ENCODE measurements around the gene CYP1A1.

CYP1A1 gene

DNA sequence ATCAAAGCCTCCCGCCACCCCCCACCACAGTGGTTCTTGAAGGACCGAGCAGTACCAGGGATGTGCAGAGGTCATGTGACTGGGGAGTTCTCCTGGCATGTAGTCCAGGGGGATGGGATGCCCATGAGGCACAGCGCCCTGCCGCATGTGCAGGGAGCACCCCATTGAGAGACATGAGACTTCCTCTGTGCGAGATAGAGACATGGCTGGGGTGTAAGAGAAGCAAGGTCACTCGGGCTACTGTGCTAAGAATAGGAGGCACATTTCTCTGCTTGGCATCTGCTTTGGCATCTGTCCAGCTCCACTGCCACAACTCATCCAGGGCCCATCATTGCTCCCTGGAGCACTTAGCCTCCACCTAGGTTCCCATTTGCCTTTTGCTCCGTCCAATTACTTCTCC is 2.4 kb upstream of the CYP1A1 start:
- TF ChIP-seq EZH2 (IDR thresholded peaks at IDR 0.05; ENCODE audit: borderline replicate concordance, low read length) (no peak), CTCF (IDR thresholded peaks at IDR 0.05; ENCODE audit: low read length) (no peak)
- no peaks in the 10 kb centered on the region for H4K20me1 ChIP-seq (ENCODE audit: insufficient read depth, low read length)
- no peaks in the 10 kb centered on the region; the same call in 1 of the 2 replicates for H3K27me3 ChIP-seq (ENCODE audit: insufficient read depth, low read length)
- peaks cover 13% of the 10 kb centered on the region for H3K4me1 ChIP-seq (ENCODE audit: insufficient read depth, low read length, severe bottlenecking)
- no peak overlapping the region for H3K4me2 ChIP-seq (ENCODE audit: low read length)
- H3K9me2 ChIP-seq (ENCODE audit: low read depth, low read length), result no peaks in the 10 kb centered on the region
- no peak overlapping the region for H2AFZ ChIP-seq (ENCODE audit: low read length)
- H3K79me2 ChIP-seq (ENCODE audit: insufficient read depth, low read length), result no peaks in the 10 kb centered on the region
- no peaks in the 10 kb centered on the region for H3F3A ChIP-seq (ENCODE audit: insufficient read depth, low read length)
- H3K36me3 ChIP-seq (ENCODE audit: insufficient read depth, low read length), result no peaks in the 10 kb centered on the region
- H3K27ac ChIP-seq (ENCODE audit: low read depth, low read length, poor library complexity, severe bottlenecking), result no peak overlapping the region
- no peak overlapping the region for H3K9ac ChIP-seq (ENCODE audit: low read length)
- no peak overlapping the region for H3K4me3 ChIP-seq (ENCODE audit: low read depth, low read length, poor library complexity, severe bottlenecking)
- no peaks in the 10 kb centered on the region for H3K9me3 ChIP-seq (ENCODE audit: low read length)

GRCh38 chr15:74726774-74727164 is 1.4 kb upstream of the CYP1A1 start:
- no peaks in the 10 kb centered on the region for H3K9me2 ChIP-seq (ENCODE audit: low read depth, low read length)
- no peaks in the 10 kb centered on the region for H3K9me3 ChIP-seq (ENCODE audit: low read length)
- peak overlapping the region; percentile 71 for H3K4me2 ChIP-seq (ENCODE audit: low read length)
- no peak overlapping the region for H3K9ac ChIP-seq (ENCODE audit: low read length)
- H3K27me3 ChIP-seq (ENCODE audit: insufficient read depth, low read length), result no peaks in the 10 kb centered on the region; the same call in 1 of the 2 replicates
- TF ChIP-seq CTCF (IDR thresholded peaks at IDR 0.05; ENCODE audit: low read length), result no peak
- no peak for TF ChIP-seq EZH2 (IDR thresholded peaks at IDR 0.05; ENCODE audit: borderline replicate concordance, low read length)
- H3K27ac ChIP-seq (ENCODE audit: low read depth, low read length, poor library complexity, severe bottlenecking), result no peak overlapping the region
- H3K36me3 ChIP-seq (ENCODE audit: insufficient read depth, low read length), result no peaks in the 10 kb centered on the region
- H3K79me2 ChIP-seq (ENCODE audit: insufficient read depth, low read length), result no peaks in the 10 kb centered on the region
- peaks cover 13% of the 10 kb centered on the region for H3K4me1 ChIP-seq (ENCODE audit: insufficient read depth, low read length, severe bottlenecking)
- H2AFZ ChIP-seq (ENCODE audit: low read length), result no peak overlapping the region
- no peaks in the 10 kb centered on the region for H3F3A ChIP-seq (ENCODE audit: insufficient read depth, low read length)
- peak overlapping the region; percentile 62 for H3K4me3 ChIP-seq (ENCODE audit: low read depth, low read length, poor library complexity, severe bottlenecking)
- H4K20me1 ChIP-seq (ENCODE audit: insufficient read depth, low read length), result no peaks in the 10 kb centered on the region

- Histone ChIP-seq H3K9ac (ENCODE audit: low read length) (peak overlapping the region; percentile 41; the same call in 1 of the 2 replicates), H3K4me2 (ENCODE audit: low read length) (peak overlapping the region; percentile 71), H3K27ac (ENCODE audit: low read depth, low read length, poor library complexity, severe bottlenecking) (no peak overlapping the region)
Observed at GRCh38 chr15:74725845-74726773, 781 bp upstream of the CYP1A1 start.

More at GRCh38 chr15:74725845-74726773, 781 bp upstream of the CYP1A1 start:
- no peaks in the 10 kb centered on the region for H3F3A ChIP-seq (ENCODE audit: insufficient read depth, low read length)
- no peaks in the 10 kb centered on the region for H3K9me2 ChIP-seq (ENCODE audit: low read depth, low read length)
- H4K20me1 ChIP-seq (ENCODE audit: insufficient read depth, low read length), result no peaks in the 10 kb centered on the region
- TF ChIP-seq EZH2 (IDR thresholded peaks at IDR 0.05; ENCODE audit: borderline replicate concordance, low read length), result no peak
- TF ChIP-seq CTCF (IDR thresholded peaks at IDR 0.05; ENCODE audit: low read length), result peak; percentile 32; the same call in 1 of the 2 replicates
- peaks cover 13% of the 10 kb centered on the region for H3K4me1 ChIP-seq (ENCODE audit: insufficient read depth, low read length, severe bottlenecking)
- no peaks in the 10 kb centered on the region; the same call in 1 of the 2 replicates for H3K27me3 ChIP-seq (ENCODE audit: insufficient read depth, low read length)
- H3K36me3 ChIP-seq (ENCODE audit: insufficient read depth, low read length), result no peaks in the 10 kb centered on the region
- no peaks in the 10 kb centered on the region for H3K9me3 ChIP-seq (ENCODE audit: low read length)
- H2AFZ ChIP-seq (ENCODE audit: low read length), result no peak overlapping the region
- no peaks in the 10 kb centered on the region for H3K79me2 ChIP-seq (ENCODE audit: insufficient read depth, low read length)
- peak overlapping the region; percentile 62 for H3K4me3 ChIP-seq (ENCODE audit: low read depth, low read length, poor library complexity, severe bottlenecking)

Measured in OCI-LY1 (cell line).